Measurements from ENCODE around the gene CGB1.
"Not testable (repeated sequence)": the region's sequence is repeated elsewhere in the genome, so short reads cannot be mapped to it uniquely, and the experiment has no call there.

Gene CGB1

DNA sequence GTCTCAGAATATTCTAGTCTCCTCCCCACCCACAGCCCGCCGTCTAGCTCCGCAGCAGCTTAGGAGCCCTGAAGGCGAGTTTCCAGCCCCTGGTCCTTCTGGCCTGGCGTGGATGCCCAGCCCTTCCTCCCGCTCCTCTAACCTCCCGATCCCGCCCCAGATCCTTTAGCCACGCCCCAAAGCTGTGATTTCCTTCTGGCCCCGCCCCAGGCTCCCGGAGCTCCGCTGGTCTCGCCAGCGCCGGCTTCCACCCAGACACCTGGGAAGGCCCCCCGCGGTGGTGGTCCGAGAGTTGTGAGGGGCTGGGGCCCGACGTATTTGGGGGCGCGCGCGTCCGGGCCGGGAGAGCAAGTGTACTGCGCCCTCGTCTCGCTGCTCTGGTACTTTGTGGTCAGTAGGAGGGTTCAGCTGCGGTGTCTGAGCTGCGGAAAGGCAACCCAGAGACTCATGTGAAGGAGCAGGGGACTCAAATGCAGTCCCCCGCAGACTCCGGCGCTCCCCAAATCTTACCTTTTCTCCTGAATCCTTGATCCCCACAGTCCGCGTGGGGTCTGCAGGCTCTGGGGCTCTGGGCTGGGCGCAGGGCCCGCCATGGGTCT lies 21.0 kb upstream of the CGB1 start, which contains the start of gene CGB7:
Gene CGB7, minus strand, starts transcription at position 114 of the 599 bp plus-strand sequence. CDS start 2,374 bp downstream, outside the sequence.
- peak; percentile 15 to 18 for ATAC-seq

DNA sequence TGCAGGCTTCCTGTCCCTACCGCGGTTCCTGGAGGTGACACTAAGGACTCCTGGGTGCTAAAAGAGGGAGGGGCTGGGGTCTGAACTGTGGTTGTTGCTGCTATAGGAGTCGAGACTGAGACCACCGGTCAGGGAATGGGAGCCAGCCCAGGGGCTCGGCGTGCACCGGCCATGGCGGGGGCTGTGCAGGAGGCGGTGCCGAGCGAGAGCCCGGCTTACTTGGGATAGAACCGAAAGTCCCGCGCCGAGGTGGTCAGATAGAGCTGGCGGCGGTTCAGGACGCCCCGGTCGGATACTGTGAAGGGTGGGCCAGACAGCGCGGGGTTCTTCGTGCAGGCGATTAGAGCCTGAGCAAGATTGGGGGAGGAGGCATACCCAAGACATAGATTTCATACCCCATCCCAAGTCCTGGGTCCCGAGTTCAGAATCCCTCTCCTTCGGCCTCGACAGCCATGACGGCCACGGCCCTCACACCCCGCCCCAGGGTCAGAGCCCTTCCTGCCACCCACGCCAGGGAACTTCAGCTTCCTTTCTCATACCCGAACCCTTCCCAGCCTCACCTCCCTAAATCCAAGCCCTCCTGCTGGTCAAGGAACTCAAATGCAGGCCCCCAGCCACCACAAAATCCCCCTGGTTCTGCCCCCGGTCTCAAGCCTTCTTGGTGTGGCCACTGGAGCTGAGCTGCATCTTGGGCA lies 20.4 kb upstream of the CGB1 start:
- ATAC-seq = not testable (repeated sequence)

DNA sequence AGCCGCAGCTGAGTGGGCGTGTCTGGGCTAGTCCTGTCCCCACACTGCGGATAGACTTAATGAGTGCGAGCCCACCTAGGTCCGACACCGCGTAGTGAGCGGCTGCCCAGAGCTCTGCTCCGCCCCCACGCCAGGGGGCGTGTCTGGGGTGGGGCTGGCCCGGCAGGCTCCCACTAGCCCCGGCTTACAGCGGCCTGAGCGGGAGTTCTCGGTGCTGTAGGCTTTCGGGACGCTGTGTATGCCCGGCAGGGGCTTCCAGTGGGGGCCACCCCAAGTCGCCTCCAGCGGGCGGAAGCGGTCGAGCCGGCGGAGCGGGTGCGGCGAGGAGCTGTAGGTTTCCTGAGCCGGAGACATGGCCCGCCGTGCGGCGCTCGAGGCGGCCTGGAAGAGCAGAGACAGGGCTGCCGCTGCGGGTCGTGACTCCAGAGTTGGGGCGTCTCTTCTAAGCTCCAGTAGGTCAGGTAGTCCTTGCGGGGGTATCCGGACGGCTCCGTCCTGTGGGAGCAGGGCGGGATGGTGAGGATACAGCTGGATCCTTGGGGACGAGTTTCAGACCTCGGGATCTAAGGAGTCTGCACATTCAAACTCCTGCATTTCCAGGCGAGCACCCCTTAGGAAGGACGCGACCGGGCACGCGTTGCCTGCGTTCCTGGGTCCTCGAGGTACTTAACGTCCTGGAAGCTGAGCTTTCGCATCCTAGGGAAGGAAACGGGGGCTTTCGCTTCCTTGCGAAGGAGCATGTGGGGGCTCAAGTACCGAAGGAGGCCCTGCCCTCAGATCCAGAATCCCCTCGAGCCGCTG lies 19.6 kb upstream of the CGB1 start:
- peak; percentile 79 to 84 for ATAC-seq

- not testable (repeated sequence) for ATAC-seq
Measured at GRCh38 chr19:49050376-49051033, 13.8 kb upstream of the CGB1 start.

- ATAC-seq = not testable (repeated sequence)
Measured at GRCh38 chr19:49049834-49050233, 13.1 kb upstream of the CGB1 start.

DNA sequence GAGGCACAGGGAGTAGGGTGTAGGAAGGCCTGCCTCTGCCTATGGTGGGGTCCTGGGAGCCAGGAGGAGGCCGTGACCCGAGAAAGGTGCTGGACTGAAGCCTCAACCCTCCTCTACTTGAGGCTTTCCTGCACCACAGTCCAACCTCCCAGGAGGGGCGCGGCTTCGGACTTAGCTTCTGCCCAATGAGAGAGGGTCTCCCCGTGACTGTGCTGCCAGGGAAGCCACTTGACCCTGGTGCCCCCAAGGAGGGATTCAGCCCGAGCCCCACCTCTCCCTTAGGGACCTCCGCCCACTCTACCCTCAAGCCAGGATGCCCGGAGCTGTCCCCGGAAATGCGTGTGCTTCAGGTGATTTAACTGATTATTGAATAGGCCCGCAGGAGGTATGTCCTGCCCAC lies 12.3 kb upstream of the CGB1 start, which contains the start of gene CGB8:
Gene CGB8, minus strand, starts transcription at position 101 of the 400 bp plus-strand sequence. CDS start 372 bp downstream, outside the sequence.
- ATAC-seq = not testable (repeated sequence)

- not testable (repeated sequence) for ATAC-seq
Measured at GRCh38 chr19:49043548-49043947, 6.9 kb upstream of the CGB1 start, which contains the start of gene CGB5. CGB5 (plus strand) TSS chr19:49043848; CDS start chr19:49044210, 362 bp downstream.

DNA sequence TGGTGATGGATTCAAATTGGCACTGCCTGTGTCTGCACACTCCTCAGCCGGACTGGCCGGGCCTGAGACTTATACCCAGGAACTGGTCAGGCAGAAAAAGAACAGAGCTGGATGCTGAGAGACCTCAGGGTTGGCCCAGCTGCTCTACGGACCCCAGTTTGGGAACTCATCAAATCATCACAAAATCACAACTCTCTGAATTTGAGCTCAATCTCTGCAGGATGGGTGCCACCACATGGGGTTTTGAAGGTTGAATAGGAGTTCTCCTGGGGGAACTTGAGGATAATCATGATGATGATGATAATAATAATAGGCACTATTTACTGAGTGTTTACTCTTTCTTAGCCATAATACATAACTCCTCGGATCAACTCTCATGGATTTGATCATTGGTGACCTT lies 6.0 kb upstream of the CGB1 start:
- ATAC-seq = not testable (repeated sequence)

GRCh38 chr19:49042177-49042576 lies 5.5 kb upstream of the CGB1 start:
- no peak for ATAC-seq

DNA sequence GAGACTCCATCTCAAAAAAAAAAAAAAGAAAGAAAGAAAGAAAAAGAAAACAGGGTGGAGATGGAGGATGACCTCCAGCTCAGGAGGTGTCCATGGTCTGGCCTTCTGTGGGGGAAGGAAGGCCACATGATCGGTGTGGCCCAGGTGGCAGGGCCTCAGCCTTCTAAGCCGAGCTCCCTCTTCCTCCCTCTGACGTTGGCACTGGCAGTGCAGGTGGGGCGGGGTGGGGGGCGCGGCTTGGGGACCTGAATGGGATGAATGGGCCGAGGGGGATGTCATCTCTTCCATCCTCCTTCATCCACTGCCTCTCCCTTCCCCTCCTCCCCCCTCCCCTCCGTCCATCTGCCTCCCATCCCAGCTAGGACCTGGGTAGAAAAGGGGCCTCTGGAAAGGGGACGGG lies 3.0 kb upstream of the CGB1 start:
- ATAC-seq = not testable (repeated sequence)

DNA sequence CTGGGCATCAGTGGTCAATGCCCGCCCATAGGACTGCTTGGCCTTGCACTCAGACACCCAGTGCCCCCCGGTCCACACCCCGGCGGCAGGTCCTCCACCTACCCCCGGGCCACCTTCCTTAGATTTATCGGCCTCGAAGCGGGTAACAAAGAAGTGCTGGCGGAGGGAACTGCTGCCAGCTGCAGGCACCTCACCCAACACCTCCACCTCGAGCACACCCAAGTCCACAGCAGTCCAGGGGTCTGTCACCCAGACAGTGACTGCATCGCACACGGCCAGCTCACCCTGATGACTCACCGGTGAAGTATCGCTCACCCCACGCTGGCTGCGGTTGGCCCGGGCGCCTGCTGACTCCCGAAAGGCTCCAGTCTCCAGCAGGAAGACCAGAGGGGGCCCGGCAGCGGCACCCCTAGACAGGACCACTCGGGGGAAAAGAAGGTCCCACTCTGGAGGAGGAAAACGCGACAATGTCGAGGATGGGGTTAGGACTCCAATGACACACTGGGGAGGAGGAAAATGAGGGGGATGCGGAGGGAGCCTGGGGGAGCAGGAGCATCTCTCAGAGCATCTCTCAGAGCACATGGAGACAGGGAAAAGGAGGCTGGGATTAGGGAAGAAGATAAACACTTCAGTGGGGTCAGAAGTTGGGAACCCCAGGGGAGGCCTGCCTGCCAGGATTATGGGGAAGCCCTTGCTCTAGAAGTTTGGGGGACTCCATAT lies 2.0 kb upstream of the CGB1 start:
- not testable (repeated sequence) for ATAC-seq

DNA sequence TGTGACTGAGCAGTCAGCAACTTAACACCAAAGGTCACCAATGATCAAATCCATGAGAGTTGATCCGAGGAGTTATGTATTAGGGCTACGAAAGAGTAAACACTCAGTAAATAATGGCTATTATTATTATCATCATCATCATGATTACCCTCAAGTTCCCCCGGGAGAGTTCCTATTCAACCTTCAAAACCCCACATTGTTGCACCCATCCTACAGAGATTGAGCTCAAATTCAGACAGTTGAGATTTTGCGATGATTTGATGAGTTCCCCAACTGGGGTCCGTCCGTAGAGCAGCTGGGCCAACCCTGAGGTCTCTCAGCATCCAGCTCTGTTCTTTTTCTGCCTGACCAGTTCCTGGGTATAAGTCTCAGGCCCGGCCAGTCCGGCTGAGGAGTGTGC lies 1.4 kb upstream of the CGB1 start:
- not testable (repeated sequence) for ATAC-seq

GRCh38 chr19:49031642-49032301 lies 4.9 kb downstream of the CGB1 start, which contains the start of gene CGB2:
CGB2 (plus strand) TSS chr19:49031890; CDS start chr19:49032096, 206 bp downstream.
- peak in 1 of 2 donors; percentile 67 for ATAC-seq

GRCh38 chr19:49030323-49030722 lies 6.4 kb downstream of the CGB1 start:
- ATAC-seq = not testable (repeated sequence)

DNA sequence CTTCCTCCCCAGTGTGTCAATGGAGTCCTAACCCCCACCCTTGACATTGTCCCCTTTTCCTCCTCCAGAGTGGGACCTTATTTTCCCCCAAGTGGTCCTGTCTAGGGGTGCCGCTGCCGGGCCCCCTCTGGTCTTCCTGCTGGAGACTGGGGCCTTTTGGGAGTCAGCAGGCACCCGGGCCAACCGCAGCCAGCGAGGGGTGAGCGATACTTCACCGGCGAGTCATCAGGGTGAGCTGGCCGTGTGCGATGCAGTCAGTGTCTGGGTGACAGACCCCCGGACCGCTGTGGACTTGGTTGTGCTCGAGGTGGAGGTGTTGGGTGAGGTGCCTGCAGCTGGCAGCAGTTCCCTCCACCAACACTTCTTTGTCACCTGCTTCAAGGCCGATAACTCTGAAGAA lies 6.9 kb downstream of the CGB1 start:
- ATAC-seq = not testable (repeated sequence)

GRCh38 chr19:49028686-49029085 lies 8.0 kb downstream of the CGB1 start:
- not testable (repeated sequence) for ATAC-seq

- ATAC-seq = not testable (repeated sequence)
Measured at GRCh38 chr19:49025599-49025998, 11.1 kb downstream of the CGB1 start.

GRCh38 chr19:49025088-49025487 lies 11.6 kb downstream of the CGB1 start:
- not testable (repeated sequence) for ATAC-seq

GRCh38 chr19:49024233-49024632 lies 12.5 kb downstream of the CGB1 start, which contains the start of gene CGB3:
CGB3 (minus strand) TSS chr19:49024333; CDS start chr19:49023971, 362 bp downstream.
- ATAC-seq = not testable (repeated sequence)

DNA sequence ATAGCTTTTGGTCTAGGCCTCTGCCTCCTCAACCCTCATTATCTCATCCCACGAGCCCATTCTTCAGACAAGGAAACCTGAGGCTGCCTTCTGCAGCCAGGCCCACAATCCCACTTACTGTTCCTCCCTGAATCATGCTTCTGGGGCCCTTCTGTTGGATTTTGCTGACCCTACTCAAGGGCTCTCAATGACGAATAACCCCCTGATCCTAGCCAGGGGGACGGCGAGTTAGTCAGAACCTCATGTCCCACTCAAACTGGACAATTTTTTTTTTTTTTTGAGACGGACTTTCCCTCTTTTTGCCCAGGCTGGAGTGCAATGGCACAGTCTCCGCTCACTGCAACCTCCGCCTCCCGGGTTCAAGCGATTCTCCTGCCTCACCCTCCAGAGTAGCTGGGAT lies 14.6 kb downstream of the CGB1 start:
- ATAC-seq = no peak

All from activated CD4-positive, CD25-positive, alpha-beta regulatory T cell treated with anti-CD3 and anti-CD28 coated beads, Interleukin-2, amount 50 U/mL, for 24 hours (primary cell).